Neural progenitor cell (in vitro differentiated cells): ENCODE measurements around the gene CITED4.

Experiments used
- EZH2 ChIP-seq: fragments of 200-600 bp; sonication (generic); IDR thresholded peaks from 2 replicates; pipeline ENCODE4 v1.6.1; 2017; ENCODE audit warnings: antibody characterized with exemption, mild to moderate bottlenecking, moderate library complexity
- EZH2phosphoT487 ChIP-seq: fragments of 200-600 bp; sonication (generic); IDR thresholded peaks from 2 replicates; pipeline ENCODE4 v1.6.1; 2017; ENCODE audit warnings: antibody characterized with exemption
- TF ChIP-seq, protein P1 (sequence below): fragments of 200-600 bp; sonication (generic); IDR thresholded peaks from 2 replicates; pipeline ENCODE4 v1.5.1; 2017; ENCODE audit warnings: antibody characterized with exemption, mild to moderate bottlenecking

DNA sequence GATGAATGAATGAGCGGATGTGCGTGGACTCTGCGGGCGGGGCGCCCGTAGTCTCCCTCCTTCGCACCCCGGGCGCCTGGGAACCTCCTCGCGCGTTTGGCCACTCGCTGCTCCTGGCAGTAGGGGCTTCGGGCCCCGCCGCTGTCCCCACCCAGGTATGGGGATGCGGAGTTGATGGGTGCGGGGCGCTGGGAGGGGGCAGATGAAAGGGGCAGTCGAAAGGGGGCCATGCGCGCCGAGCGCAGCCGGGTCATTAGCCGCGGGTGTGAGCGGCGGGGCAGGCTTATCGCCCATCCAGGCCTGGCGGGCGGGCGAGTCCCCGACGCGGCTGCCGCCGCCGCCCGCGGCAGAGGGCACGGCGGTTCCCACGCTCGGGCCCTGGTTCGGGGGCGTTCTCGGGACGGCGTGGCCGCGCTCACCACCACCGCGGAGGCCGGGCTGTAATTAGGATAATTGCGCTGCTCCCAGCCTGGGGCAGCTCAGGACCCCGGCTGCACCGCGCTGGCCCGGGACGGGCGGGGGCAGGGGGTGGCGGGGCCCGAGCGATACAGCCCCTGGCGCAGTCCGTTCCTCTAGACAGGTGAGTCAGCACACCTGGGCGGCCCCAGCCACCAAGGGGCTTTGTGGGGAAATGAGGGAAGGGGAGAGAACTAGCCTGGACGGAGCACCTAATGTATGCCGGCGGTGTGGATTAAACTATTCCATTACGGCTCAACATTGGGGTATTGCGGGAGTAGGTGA, 22.1 kb upstream of the CITED4 start:
- TF ChIP-seq EZH2 (no peak), EZH2phosphoT487 (peak; percentile 40)
- TF ChIP-seq, protein P1, sequence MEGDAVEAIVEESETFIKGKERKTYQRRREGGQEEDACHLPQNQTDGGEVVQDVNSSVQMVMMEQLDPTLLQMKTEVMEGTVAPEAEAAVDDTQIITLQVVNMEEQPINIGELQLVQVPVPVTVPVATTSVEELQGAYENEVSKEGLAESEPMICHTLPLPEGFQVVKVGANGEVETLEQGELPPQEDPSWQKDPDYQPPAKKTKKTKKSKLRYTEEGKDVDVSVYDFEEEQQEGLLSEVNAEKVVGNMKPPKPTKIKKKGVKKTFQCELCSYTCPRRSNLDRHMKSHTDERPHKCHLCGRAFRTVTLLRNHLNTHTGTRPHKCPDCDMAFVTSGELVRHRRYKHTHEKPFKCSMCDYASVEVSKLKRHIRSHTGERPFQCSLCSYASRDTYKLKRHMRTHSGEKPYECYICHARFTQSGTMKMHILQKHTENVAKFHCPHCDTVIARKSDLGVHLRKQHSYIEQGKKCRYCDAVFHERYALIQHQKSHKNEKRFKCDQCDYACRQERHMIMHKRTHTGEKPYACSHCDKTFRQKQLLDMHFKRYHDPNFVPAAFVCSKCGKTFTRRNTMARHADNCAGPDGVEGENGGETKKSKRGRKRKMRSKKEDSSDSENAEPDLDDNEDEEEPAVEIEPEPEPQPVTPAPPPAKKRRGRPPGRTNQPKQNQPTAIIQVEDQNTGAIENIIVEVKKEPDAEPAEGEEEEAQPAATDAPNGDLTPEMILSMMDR, result no peak
